ENCODE results near the gene HTR3D. TPM values are rescaled to one million over a fixed set of nuclear protein-coding genes. Genes with fewer than 3 reads are reported as not detected.

Gene HTR3D
- total RNA-seq, 6 experiments from 2014 or later: not detected

GRCh38 chr3:183984749-183985729, 46.5 kb upstream of the HTR3D start:
- H3K27me3 ChIP-seq: no peaks in the 10 kb centered on the region
- no peak overlapping the region for H3K4me3 ChIP-seq
- H3K4me1 ChIP-seq: peaks cover 0 to 22% (median 10%) of the 10 kb centered on the region in 4 donors
- no peak for TF ChIP-seq POLR2A (IDR thresholded peaks at IDR 0.05)
- no peak for TF ChIP-seq CTCF (IDR thresholded peaks at IDR 0.05)
- H3K9me3 ChIP-seq: no peaks in the 10 kb centered on the region
- H3K27ac ChIP-seq: no peak overlapping the region
- intact Hi-C loops (cut with DNase I): no loop called here
- ATAC-seq: peak; percentile 73 to 83 (median 77)
- 42% methylated on average over 7 of the region's 11 CpGs for WGBS (ENCODE audit: insufficient coverage, low coverage, low lambda C conversion rate, missing lambda C conversion rate)
- DNase-seq: no peak
- H3K36me3 ChIP-seq: peaks cover 0 to 8% (median 0%) of the 10 kb centered on the region in 4 donors

GRCh38 chr3:183987000-183987600, 44.4 kb upstream of the HTR3D start:
- H3K9me3 ChIP-seq: no peaks in the 10 kb centered on the region
- peaks cover 0 to 22% (median 10%) of the 10 kb centered on the region in 4 donors for H3K4me1 ChIP-seq
- no peaks in the 10 kb centered on the region for H3K27me3 ChIP-seq
- WGBS (ENCODE audit: insufficient coverage, low coverage, low lambda C conversion rate, missing lambda C conversion rate): 84% methylated on average over 7 of the region's 11 CpGs
- DNase-seq (no peak), ATAC-seq (no peak)
- H3K36me3 ChIP-seq: peaks cover 0 to 8% (median 0%) of the 10 kb centered on the region in 4 donors
- intact Hi-C loops (cut with DNase I): no loop called here
- no peak for TF ChIP-seq CTCF (IDR thresholded peaks at IDR 0.05)
- no peak for TF ChIP-seq POLR2A (IDR thresholded peaks at IDR 0.05)
- no peak overlapping the region for H3K4me3 ChIP-seq
- H3K27ac ChIP-seq: no peak overlapping the region

- intact Hi-C loops (cut with DNase I): no loop called here
- Histone ChIP-seq H3K9me3 (no peaks in the 10 kb centered on the region), H3K27ac (no peak overlapping the region), H3K4me3 (no peak overlapping the region), H3K36me3 (peaks cover 0 to 8% (median 0%) of the 10 kb centered on the region in 4 donors), H3K4me1 (peaks cover 0 to 22% (median 10%) of the 10 kb centered on the region in 4 donors), H3K27me3 (no peaks in the 10 kb centered on the region)
- ATAC-seq: peak; percentile 92 to 95 (median 94)
- peak; percentile 49 to 63 (median 61) for DNase-seq
- WGBS (ENCODE audit: insufficient coverage, low coverage, low lambda C conversion rate, missing lambda C conversion rate): 44% methylated on average over 12 of the region's 16 CpGs
- TF ChIP-seq POLR2A (IDR thresholded peaks at IDR 0.05) (no peak), CTCF (IDR thresholded peaks at IDR 0.05) (no peak)
Measured at GRCh38 chr3:183988216-183988790, 43.2 kb upstream of the HTR3D start.

- no peaks in the 10 kb centered on the region for H3K27me3 ChIP-seq
- no peaks in the 10 kb centered on the region for H3K9me3 ChIP-seq
- H3K36me3 ChIP-seq: no peaks in the 10 kb centered on the region
- H3K4me3 ChIP-seq: no peak overlapping the region
- WGBS (ENCODE audit: insufficient coverage, low coverage, low lambda C conversion rate, missing lambda C conversion rate): 84% methylated on average over 5 of the region's 5 CpGs
- no peak for TF ChIP-seq POLR2A (IDR thresholded peaks at IDR 0.05)
- TF ChIP-seq CTCF (IDR thresholded peaks at IDR 0.05): no peak
- ATAC-seq (no peak), DNase-seq (no peak)
- H3K27ac ChIP-seq: no peak overlapping the region
- H3K4me1 ChIP-seq: peaks cover 0 to 10% (median 4%) of the 10 kb centered on the region in 4 donors
- intact Hi-C loops (cut with DNase I): no loop called here
Measured at GRCh38 chr3:183991403-183991802, 40.1 kb upstream of the HTR3D start.
